HG03342 (cell line): Measurements from ENCODE around the gene TIMM21.

Experiments used
- ATAC-seq: cut with Tn5 transposase; IDR thresholded peaks from one replicate; pipeline ENCODE4 v1.9.1; 2021; ENCODE audit warnings: mild to moderate bottlenecking, moderate library complexity; ENCODE audit not compliant: unreplicated experiment

TIMM21 gene

GRCh38 chr18:74147779-74148542 is at the start of gene TIMM21, which contains the start of gene FBXO15:
Gene TIMM21, plus strand, starts transcription at chr18:74148523. Its CDS starts 286 bp downstream, at chr18:74148809.
Gene FBXO15, minus strand, starts transcription at chr18:74147834. Its CDS starts 49 bp downstream, at chr18:74147785.
- ATAC-seq, result peak; percentile 92

GRCh38 chr18:74108460-74108859 is 39.9 kb upstream of the TIMM21 start:
- no peak for ATAC-seq

GRCh38 chr18:74110149-74110548 is 38.2 kb upstream of the TIMM21 start:
- no peak for ATAC-seq

GRCh38 chr18:74110976-74111375 is 37.3 kb upstream of the TIMM21 start:
- no peak for ATAC-seq

GRCh38 chr18:74113711-74114110 is 34.6 kb upstream of the TIMM21 start:
- ATAC-seq, result no peak

- ATAC-seq, result no peak
These were observed 34.2 kb upstream of the TIMM21 start for GRCh38 chr18:74114116-74114515.

GRCh38 chr18:74115046-74115445 is 33.3 kb upstream of the TIMM21 start:
- no peak for ATAC-seq

- peak; percentile 68 for ATAC-seq
These were observed 31.4 kb upstream of the TIMM21 start for GRCh38 chr18:74116633-74117554.

GRCh38 chr18:74123200-74123599 is 25.1 kb upstream of the TIMM21 start:
- ATAC-seq, result no peak

- ATAC-seq, result no peak
These were observed 23.7 kb upstream of the TIMM21 start for GRCh38 chr18:74124642-74125041.

- no peak for ATAC-seq
These were observed 21.4 kb upstream of the TIMM21 start for GRCh38 chr18:74126684-74127655.

GRCh38 chr18:74128159-74128558 is 20.2 kb upstream of the TIMM21 start:
- ATAC-seq, result no peak

- no peak for ATAC-seq
These were observed 17.2 kb upstream of the TIMM21 start for GRCh38 chr18:74131124-74131523.

- ATAC-seq, result no peak
These were observed 16.1 kb upstream of the TIMM21 start for GRCh38 chr18:74132201-74132600.

- ATAC-seq, result no peak
These were observed 10.3 kb upstream of the TIMM21 start for GRCh38 chr18:74137920-74138538.

GRCh38 chr18:74139411-74139810 is 8.9 kb upstream of the TIMM21 start:
- ATAC-seq, result no peak

GRCh38 chr18:74139888-74140287 is 8.4 kb upstream of the TIMM21 start:
- ATAC-seq, result peak; percentile 59

GRCh38 chr18:74140582-74140981 is 7.7 kb upstream of the TIMM21 start:
- ATAC-seq, result no peak

GRCh38 chr18:74141667-74142066 is 6.7 kb upstream of the TIMM21 start:
- ATAC-seq, result no peak

GRCh38 chr18:74142252-74142651 is 6.1 kb upstream of the TIMM21 start:
- no peak for ATAC-seq
